22Rv1 (cell line): ENCODE measurements around the gene FAM240B.

Experiments used
- H3K27ac ChIP-seq: fragments of 450-650 bp; 2 replicates; pipeline ENCODE4 v1.5.1; 2017
- CTCF ChIP-seq: fragments of 450-650 bp; IDR thresholded peaks from 2 replicates; pipeline ENCODE4 v1.5.1; 2017; ENCODE audit warnings: mild to moderate bottlenecking
- ZFX ChIP-seq: fragments of 450-650 bp; IDR thresholded peaks from 2 replicates; pipeline ENCODE4 v1.6.1; 2017; ENCODE audit warnings: antibody characterized with exemption, borderline replicate concordance

Gene FAM240B

GRCh38 chr9:38682713-38683112 is 37.2 kb downstream of the FAM240B start:
- H3K27ac ChIP-seq: no peak overlapping the region
- TF ChIP-seq ZFX (no peak), CTCF (no peak)

- TF ChIP-seq CTCF (no peak), ZFX (no peak)
- H3K27ac ChIP-seq: no peak overlapping the region
These were observed 38.1 kb downstream of the FAM240B start for GRCh38 chr9:38681747-38682227.

GRCh38 chr9:38680837-38681445 is 39.0 kb downstream of the FAM240B start:
- no peak for TF ChIP-seq CTCF
- no peak for TF ChIP-seq ZFX
- H3K27ac ChIP-seq: no peak overlapping the region

- H3K27ac ChIP-seq: no peak overlapping the region
- TF ChIP-seq CTCF: no peak
- no peak for TF ChIP-seq ZFX
These were observed 42.2 kb downstream of the FAM240B start for GRCh38 chr9:38677660-38678303.

GRCh38 chr9:38675831-38676230 is 44.1 kb downstream of the FAM240B start:
- TF ChIP-seq CTCF (no peak), ZFX (no peak)
- no peak overlapping the region for H3K27ac ChIP-seq

- TF ChIP-seq ZFX (no peak), CTCF (no peak)
- H3K27ac ChIP-seq: no peak overlapping the region
These were observed 44.7 kb downstream of the FAM240B start for GRCh38 chr9:38675211-38675610.
